AG04449 (cell line): ENCODE data around the gene HEATR3.

Experiments used
- CTCF ChIA-PET: fragments of 350-600 bp; formaldehyde crosslinking; extraction: SDS; loops from one replicate; lab custom pipeline; 2021; ENCODE audit warnings: antibody characterized with exemption; lab: Yijun Ruan, JAX
- POLR2A ChIA-PET: fragments of 400-600, 350-600 bp; formaldehyde crosslinking; extraction: SDS; loops from one replicate; lab custom pipeline; 2020; ENCODE audit warnings: antibody characterized with exemption, inconsistent platforms; lab: Yijun Ruan, JAX
- DNase-seq: peaks from one replicate; pipeline ENCODE4 v3.0.0-alpha.2; 2010; ENCODE audit warnings: low read depth, low spot score
- H3K4me3 ChIP-seq: 2 replicates; pipeline ENCODE4 v1.5.1; 2011; ENCODE audit warnings: low read depth, mild to moderate bottlenecking, control low read depth, low read length
- CTCF ChIP-seq: IDR thresholded peaks from one replicate; pipeline ENCODE4 v1.5.1; 2011; ENCODE audit warnings: mild to moderate bottlenecking, moderate library complexity, low read length, control low read depth, inconsistent platforms; ENCODE audit not compliant: insufficient read depth; ENCODE audit errors: missing control alignments

The HEATR3 gene

GRCh38 chr16:50136399-50136798 lies 70.6 kb downstream of the HEATR3 start:
- no peak for DNase-seq
- TF ChIP-seq CTCF: no peak
- H3K4me3 ChIP-seq: no peak overlapping the region
- POLR2A ChIA-PET: no interaction called here
- CTCF ChIA-PET: interaction anchor here (0.9 to 1.4 kb wide), 4 partner anchors 14 to 218 kb away, joined by 3 to 8 read pairs (median 4); no protein-coding TSS in a partner anchor

GRCh38 chr16:50137268-50137667 lies 71.5 kb downstream of the HEATR3 start:
- no peak overlapping the region for H3K4me3 ChIP-seq
- TF ChIP-seq CTCF: no peak
- DNase-seq: no peak
- POLR2A ChIA-PET: no interaction called here
- CTCF ChIA-PET: no interaction called here

GRCh38 chr16:50139580-50139979 lies 73.8 kb downstream of the HEATR3 start:
- DNase-seq: no peak
- ChIA-PET CTCF (interaction anchor here (0.6 to 1.1 kb wide), 2 partner anchors 12 to 71 kb away, joined by 3 read pairs; no protein-coding TSS in a partner anchor), POLR2A (no interaction called here)
- H3K4me3 ChIP-seq: no peak overlapping the region
- TF ChIP-seq CTCF: no peak

GRCh38 chr16:50144211-50144610 lies 78.4 kb downstream of the HEATR3 start:
- CTCF ChIA-PET: no interaction called here
- no peak for TF ChIP-seq CTCF
- no peak overlapping the region for H3K4me3 ChIP-seq
- no peak for DNase-seq
- POLR2A ChIA-PET: no interaction called here

- no peak overlapping the region for H3K4me3 ChIP-seq
- no peak for TF ChIP-seq CTCF
- POLR2A ChIA-PET: no interaction called here
- no peak for DNase-seq
- CTCF ChIA-PET: interaction anchor here (1.0 kb wide), 1 partner anchor 122 kb away, joined by 4 read pairs; the partner anchor contains the start of gene CNEP1R1
Measured at GRCh38 chr16:50146479-50147435, 81.0 kb downstream of the HEATR3 start.

GRCh38 chr16:50151322-50151721 lies 85.6 kb downstream of the HEATR3 start:
- ChIA-PET POLR2A (no interaction called here), CTCF (interaction anchor here (0.9 to 1.9 kb wide), 4 partner anchors 12 to 126 kb away, joined by 3 to 19 read pairs (median 5); partner anchors contain the start of gene CNEP1R1)
- no peak for DNase-seq
- TF ChIP-seq CTCF: no peak
- H3K4me3 ChIP-seq: no peak overlapping the region
